Uterus (tissue), 2 donors: Measurements from ENCODE around the gene VPS72.

Experiments used
- POLR2A ChIP-seq, 2 donors: fragments of 450-650 bp; IDR thresholded peaks; one replicate each; pipeline ENCODE4 v1.6.1; 2016; ENCODE audit warnings: antibody characterized with exemption in 2 of 2, mild to moderate bottlenecking in 1 of 2, moderate library complexity in 1 of 2
- TF ChIP-seq, protein P1 (sequence below), 4 experiments: fragments of 200-600 bp in 2 of 4; fragments of 450-650 bp in 2 of 4; sonication (generic) in 2 of 4; IDR thresholded peaks; one replicate each; pipeline ENCODE4 v1.5.1; 2016 to 2019; ENCODE audit warnings: antibody characterized with exemption in 4 of 4, mild to moderate bottlenecking in 2 of 4, moderate library complexity in 1 of 4

DNA sequence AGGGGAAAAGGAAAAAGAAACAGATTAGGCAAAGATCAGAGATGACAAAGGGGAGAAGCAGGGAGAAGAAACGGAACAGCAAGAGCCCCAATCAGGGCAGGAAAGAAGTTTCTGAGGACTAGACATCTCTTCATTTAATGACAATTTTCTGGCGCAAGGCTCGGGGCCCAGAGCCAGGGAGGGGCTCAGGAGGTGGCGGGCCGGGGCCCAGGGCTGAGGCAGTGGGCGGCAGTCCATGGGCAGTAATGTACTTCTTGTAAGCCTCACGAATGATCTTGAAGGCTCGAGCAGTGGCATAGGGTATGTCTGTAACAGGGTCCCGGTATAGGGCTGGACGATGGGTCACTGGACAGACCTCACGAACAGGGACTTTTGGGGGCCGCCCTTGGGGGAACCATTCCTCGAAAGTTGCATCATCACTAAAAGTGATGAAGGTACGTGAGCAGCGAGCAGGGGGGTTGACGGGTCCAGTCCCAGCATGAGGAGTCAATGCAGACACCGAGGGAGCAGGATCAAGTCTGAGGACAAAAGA lies 13.4 kb downstream of the VPS72 start:
- no peak for TF ChIP-seq POLR2A (IDR thresholded peaks at IDR 0.05)
- TF ChIP-seq, protein P1, sequence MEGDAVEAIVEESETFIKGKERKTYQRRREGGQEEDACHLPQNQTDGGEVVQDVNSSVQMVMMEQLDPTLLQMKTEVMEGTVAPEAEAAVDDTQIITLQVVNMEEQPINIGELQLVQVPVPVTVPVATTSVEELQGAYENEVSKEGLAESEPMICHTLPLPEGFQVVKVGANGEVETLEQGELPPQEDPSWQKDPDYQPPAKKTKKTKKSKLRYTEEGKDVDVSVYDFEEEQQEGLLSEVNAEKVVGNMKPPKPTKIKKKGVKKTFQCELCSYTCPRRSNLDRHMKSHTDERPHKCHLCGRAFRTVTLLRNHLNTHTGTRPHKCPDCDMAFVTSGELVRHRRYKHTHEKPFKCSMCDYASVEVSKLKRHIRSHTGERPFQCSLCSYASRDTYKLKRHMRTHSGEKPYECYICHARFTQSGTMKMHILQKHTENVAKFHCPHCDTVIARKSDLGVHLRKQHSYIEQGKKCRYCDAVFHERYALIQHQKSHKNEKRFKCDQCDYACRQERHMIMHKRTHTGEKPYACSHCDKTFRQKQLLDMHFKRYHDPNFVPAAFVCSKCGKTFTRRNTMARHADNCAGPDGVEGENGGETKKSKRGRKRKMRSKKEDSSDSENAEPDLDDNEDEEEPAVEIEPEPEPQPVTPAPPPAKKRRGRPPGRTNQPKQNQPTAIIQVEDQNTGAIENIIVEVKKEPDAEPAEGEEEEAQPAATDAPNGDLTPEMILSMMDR (IDR thresholded peaks at IDR 0.05), result no peak
